GM18873 (cell line): Measurements from ENCODE around the gene PRRT2.
"Not testable (repeated sequence)": the region's sequence is repeated elsewhere in the genome, so short reads cannot be mapped to it uniquely, and the experiment has no call there.

ENCODE experiments used
- ATAC-seq: cut with Tn5 transposase; IDR thresholded peaks from one replicate; pipeline ENCODE4 v1.9.1; 2021; ENCODE audit warnings: mild to moderate bottlenecking, moderate library complexity, moderate number of reproducible peaks; ENCODE audit not compliant: unreplicated experiment, low FRiP score

Gene PRRT2

DNA sequence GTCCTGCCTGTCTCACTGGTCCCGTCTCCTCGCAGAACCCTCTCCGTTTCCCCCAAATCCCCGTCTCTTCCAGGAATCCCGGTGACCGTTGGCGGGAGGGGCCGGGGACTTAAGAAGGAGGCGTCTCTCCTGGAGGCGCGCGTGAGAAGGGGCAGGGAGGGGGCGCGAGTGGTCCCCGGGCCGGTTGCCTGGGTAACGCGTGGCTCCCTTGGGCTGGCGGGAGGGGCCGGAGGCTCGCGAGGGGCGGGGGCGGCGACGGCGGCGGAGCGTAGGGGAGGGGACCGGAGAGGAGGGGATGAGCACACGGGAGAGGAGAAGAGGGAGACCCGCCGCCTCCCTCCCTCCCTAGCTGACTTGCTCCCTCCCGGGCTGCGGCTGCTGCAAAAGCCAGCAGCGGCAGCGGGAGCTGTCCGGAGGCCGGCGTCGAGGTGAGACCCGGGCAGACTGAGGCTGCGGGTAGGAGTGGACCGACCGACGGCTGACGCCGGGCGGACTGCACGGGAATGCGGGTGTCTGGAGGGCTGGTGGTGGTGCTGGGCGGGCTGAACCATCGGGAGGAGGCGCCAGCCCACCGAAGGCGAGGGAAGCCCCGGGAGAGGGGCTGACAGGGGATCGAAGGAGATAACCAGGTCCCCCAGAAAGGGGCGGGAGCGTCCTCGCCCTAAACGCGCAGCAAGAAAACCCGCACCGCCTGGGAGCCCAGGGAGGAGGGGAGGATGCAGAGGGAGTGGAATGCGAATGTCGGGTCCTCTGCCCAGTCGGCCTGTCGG lies at the start of gene PRRT2:
PRRT2 (plus strand) TSS at position 298 of the 770 bp plus-strand sequence. CDS start 862 bp downstream, outside the sequence.
- no peak for ATAC-seq

GRCh38 chr16:29763326-29763725 lies 48.7 kb upstream of the PRRT2 start:
- ATAC-seq, result no peak

DNA sequence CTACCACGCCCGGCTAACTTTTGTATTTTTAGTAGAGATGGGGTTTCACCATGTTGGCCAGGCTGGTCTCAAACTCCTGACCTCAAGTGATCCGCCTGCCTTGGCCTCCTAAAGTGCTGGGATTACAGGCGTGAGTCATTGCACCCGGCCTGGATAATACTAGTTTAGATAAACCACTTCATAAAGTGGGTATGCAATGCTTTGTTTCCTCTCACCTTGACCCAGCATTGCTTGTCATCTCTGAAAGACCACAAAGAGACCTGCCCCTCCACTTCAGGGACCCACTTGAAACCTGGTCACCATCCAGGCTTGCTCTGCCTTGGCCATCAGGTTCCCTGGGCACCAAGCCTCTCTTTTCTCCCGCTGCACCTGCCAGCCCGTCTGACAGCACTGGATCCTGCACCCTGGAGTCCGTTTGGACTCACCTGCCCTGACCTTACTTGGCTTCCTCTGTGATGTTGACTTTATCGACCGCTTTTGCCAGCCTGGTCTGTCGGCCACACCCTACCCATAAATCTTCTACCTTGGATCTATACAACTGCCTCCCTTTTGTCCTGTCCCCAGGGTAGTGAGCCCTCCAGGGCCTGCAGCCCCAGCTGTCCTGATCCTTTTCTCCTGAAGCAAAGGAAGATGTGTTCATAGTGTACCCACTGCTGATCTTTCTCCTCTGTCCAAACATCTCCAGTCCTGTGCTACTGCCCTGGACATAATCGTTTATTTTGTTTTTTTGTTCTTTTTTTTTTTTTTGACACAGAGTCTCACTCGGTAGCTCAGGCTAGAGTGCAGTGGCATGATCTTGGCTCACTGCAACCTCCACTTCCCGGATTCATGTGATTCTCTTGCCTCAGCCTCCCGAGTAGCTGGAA lies 46.6 kb upstream of the PRRT2 start:
- no peak for ATAC-seq

DNA sequence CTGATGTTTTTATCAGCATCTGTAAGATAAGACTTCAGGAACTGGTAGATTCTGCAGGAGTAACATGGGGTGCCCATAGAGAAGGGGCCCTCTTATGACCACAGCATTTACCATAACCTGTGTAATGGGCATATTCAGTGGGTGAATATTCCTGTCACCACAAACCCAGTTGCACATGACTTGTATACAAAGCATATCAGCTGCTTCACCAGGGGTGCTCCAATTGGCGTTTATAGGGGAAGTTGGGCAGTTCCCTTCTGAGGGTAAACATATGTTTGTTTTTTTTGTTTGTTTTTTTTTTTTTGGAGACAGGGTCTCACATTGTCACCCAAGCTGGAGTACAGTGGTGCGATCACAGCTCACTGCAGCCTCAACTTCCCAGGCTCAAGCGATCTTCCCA lies 45.4 kb upstream of the PRRT2 start:
- ATAC-seq, result no peak

GRCh38 chr16:29767062-29767461 lies 44.9 kb upstream of the PRRT2 start:
- ATAC-seq, result no peak

- no peak for ATAC-seq
Observed at GRCh38 chr16:29769507-29769906, 42.5 kb upstream of the PRRT2 start.

DNA sequence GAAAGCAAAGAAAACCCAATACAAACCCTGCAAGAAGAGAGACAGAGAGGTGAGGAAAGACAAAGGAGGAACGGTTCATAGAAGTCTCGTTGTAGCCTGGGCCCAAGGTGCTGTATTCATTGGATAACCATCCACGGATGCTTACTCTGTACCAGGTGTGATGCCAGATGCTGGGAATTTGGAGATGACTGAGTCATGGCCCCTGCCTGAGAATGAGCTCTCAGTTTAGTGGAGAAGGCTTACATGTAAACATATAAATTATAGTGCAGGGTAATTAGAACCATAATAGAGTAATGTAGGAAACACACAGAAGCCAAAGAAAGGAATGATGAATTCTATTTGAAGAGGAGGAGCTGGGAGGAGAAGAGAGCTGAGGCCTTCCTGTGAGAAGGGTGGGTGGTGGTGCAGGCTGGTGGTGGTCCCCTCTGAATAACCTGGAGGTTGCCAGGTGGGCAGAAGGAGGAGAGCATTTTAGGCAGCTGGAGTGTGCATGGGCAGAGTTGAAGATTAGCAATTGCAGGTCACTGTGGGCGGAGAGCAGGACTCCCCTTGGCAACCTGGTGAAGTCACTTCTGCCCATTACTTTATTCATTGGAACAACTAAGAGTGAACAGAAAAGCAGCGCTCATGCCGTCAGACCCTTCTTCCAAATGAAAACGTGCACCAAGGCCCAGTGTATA lies 41.6 kb upstream of the PRRT2 start:
- ATAC-seq, result no peak

- not testable (repeated sequence) for ATAC-seq
Observed at GRCh38 chr16:29772330-29772729, 39.7 kb upstream of the PRRT2 start.

- no peak for ATAC-seq
Observed at GRCh38 chr16:29774730-29775129, 37.3 kb upstream of the PRRT2 start.

DNA sequence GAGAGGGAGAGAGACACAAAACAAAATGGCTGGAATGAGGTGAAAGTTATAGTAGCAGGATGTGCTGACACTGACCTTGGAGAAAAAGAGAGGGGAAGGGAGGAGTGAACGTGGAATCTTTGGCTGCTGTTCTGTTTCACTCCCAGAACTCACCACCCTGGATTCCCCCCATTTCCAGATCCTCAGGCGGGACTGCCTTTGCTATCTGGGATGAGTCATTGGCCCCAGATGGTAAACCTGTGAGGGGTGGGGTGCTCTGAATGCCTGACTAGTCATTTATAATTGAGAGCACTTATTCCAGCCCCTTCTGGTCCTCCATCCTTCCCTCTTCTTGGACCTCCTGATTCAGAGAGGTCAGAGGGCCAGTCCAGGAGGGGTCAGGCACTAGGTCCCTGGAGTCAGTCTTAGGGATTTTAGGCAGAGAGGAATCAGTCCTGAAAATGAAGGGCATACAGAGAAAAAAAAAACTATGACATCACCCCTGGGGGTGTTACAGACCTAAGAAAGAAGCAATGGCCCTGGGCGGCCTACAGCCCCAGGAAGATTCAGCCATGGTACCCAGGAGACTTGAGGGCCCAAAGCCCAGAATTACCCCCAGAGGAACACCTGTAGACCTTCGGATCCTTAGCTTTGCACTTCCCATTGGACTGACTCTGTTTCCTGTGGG lies 36.1 kb upstream of the PRRT2 start:
- no peak for ATAC-seq

GRCh38 chr16:29777576-29778350 lies 34.2 kb upstream of the PRRT2 start, which contains the start of gene ZG16:
TSS of gene ZG16 (plus strand) at chr16:29778256. CDS start at chr16:29779267, 1,011 bp downstream.
- ATAC-seq, result no peak

- no peak for ATAC-seq
Observed at GRCh38 chr16:29779474-29779873, 32.5 kb upstream of the PRRT2 start.

DNA sequence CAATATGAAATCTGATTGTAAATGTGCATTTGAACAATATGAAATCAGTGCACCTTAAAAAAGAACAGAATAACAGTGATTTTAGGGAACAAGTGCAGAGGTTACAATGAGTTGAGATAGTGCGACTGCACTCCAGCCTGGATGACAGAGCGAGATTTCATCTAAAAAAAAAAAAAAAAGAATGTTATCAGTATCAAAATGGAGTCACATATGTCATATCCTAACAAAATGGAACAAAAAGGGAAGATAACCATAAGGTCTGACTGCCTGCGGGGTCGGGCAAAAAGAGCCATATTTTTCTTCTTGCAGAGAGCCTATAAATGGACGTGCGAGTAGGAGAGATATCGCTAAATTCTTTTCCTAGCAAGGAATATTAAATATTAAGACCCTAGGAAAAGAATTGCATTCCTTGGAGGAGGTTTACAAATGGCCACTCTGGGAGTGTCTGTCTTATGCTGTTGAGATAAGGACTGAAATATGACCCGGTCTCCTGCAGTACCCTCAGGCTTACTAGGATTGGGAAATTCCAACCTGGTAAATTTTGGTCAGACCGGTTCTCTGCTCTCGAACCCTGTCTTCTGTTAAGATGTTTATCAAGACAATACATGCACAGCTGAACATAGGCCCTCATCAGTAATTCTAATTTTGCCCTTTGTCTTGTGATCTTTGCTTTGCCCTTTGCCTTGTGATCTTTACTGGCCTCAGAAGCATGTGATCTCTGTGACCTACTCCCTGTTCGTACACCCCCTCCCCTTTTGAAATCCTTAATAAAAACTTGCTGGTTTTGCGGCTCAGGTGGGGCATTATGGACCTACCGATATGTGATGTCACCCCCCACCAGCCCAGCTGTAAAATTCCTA lies 28.7 kb upstream of the PRRT2 start:
- not testable (repeated sequence) for ATAC-seq

GRCh38 chr16:29784157-29784556 lies 27.8 kb upstream of the PRRT2 start:
- no peak for ATAC-seq

- ATAC-seq, result no peak
Observed at GRCh38 chr16:29784901-29785500, 27.0 kb upstream of the PRRT2 start.

DNA sequence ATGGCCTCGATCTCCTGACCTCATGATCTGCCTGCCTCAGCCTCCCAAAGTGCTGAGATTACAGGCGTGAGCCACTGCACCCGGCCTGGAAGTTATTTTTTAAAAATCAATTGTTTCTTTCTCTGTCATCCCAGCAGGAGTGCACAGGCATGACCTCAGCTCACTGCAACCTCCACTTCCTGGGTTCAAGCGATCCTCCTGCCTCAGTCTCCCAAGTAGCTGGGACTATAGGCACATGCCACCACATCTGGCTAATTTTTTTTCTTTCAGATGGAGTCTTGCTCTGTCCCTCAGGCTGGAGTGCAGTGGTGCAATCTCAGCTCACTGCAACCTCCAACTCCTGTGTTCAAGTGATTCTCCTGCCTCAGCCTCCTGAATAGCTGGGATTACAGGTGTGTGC lies 24.8 kb upstream of the PRRT2 start:
- ATAC-seq, result not testable (repeated sequence)

- no peak for ATAC-seq
Observed at GRCh38 chr16:29789775-29790182, 22.2 kb upstream of the PRRT2 start.
